ENCODE measurements around the gene LATS2.
A peak's percentile ranks its signal among the peaks of the same experiment; 100 is the strongest.
"Not testable (repeated sequence)": the region's sequence is repeated elsewhere in the genome, so short reads cannot be mapped to it uniquely, and the experiment has no call there.

LATS2 gene

GRCh38 chr13:20989656-20990321 is 71.6 kb downstream of the LATS2 start:
- DNase-seq, result no peak

DNA sequence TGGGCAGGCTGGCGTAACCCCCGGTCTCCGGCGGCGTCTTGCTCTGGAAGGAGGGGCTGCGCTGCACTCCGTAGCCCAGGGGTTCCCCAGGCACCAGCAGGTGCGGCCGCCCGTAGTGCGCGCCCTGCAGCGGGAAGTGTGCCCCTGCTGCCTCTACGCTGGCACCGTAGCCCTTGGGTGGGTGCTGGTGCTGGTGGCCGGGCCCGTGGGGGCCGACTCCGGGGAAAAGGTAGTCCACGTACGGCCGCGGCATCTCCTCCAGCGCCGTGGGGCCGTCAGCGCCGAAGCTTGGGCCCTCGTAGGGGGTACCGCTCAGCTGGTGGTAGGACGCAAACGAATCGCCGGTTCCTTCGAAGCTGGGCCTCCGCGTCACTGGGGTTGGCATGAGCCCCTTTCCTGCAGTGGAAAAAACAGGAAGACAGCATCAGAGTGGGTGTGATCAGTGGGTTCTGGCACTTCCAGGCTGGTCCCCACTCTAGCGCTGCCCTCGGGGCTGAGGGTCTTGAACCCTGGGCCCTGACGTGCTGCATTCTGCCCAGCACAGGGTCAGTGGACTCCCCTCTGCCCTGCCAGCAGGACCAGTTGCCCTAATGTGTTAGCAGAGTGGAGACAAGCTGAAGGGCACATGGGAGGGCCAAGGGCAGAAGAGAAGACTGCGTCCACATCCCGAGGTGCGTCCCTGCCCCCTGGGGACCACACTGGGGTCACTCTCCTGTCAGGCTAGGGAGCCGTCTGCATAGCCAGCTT is 72.3 kb downstream of the LATS2 start:
- DNase-seq, result no peak

DNA sequence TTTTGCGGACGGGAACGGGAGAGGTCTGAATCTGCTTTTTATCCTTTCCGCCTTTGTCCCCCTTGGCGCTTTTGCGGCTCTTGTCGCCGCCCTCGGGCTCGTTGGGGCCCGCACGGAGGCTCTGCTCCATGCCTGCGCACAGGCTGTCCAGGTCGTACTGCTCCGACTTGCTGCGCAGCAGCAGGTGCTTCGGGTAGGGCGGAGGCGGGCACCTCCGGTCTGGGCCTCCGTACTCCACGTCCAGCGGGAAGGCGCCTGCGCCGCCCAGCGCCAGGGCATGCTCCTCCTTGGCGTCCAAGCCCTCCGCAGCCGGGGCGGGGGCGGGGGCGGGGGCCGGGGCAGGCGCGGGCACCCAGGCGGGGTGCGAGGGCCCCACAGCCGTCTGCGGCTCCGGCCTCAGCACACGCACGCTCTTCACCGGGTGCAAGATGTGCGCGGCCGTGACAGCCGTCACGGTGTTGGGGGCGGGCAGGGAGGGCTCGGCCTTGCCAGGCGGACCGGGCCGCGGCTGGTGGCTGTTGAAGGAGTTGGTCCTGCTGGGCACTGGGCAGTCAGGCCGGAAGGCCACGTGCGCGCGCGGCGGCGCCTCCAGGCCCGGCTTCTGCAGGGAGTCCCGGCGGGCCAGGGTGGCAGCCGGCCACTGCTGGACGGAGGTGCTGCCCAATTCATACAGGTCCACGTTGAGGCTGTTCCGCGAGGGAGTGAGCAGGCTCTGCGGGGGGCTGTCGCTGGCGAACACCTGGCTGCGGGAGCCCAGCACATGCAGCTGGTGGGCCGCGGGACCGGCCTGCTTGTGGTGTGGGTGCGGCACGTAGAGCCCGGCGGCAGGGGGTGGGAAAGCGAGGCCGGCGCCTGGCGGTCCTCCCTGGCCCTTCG is 73.1 kb downstream of the LATS2 start:
- DNase-seq, result no peak

DNA sequence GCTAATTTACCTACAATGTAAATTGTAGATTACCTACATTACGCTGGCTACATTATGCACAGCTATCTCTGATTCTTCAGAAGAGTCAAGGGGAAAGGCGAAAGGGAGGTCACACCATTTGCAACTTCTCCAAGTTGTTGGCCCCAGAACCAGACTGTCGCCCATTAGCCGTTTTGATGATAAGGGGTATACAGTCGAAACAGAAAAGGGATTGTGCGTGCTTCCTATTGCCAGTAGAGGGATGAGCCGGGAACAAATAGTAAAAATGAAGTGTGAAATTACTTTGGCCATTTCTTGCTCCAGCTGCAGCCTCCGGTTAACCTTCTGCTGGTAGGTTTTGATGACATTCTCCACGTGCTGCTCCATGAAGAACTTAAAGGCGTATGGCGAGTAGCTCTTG is 73.8 kb downstream of the LATS2 start:
- DNase-seq, result no peak

GRCh38 chr13:20984879-20985278 is 76.5 kb downstream of the LATS2 start:
- no peak for DNase-seq

GRCh38 chr13:20983386-20983785 is 78.0 kb downstream of the LATS2 start:
- no peak for DNase-seq

DNA sequence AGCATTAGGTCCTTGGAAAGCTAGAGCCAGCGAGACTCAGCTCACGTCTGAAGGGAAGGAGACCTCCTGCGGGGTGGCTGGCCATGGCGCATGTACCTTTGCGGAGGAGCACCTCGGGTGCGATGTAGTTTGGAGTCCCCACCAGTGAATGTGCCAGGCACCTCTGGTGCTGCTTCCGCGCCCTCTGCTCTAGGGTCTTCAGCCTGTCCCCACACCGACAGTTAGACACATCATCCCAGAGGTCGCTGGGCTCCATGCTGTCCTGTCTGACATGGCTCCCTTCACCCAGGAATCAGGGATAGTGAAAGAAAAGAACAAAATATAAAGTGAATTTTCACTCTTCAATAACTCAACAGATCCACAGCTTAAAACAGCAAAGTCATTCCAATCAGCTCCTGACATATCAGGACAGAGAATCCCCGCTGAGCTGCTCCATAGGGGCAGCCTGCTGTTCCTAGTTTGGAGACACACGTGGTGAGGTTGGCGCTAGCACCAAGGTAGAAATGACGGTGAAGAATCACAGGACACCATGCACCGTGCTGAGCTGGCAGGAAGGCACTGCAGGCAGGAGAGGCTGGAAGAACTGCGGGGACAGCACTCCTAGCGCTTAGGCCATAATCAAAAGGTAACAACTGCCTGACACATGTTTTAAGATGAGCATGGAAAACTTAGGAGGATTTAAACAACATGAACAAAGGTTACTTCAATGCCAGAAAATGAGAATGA is 79.9 kb downstream of the LATS2 start:
- no peak for DNase-seq

- DNase-seq, result no peak
These were observed 80.5 kb downstream of the LATS2 start for GRCh38 chr13:20980899-20981298.

- no peak for DNase-seq
These were observed 81.0 kb downstream of the LATS2 start for GRCh38 chr13:20980430-20980829.

DNA sequence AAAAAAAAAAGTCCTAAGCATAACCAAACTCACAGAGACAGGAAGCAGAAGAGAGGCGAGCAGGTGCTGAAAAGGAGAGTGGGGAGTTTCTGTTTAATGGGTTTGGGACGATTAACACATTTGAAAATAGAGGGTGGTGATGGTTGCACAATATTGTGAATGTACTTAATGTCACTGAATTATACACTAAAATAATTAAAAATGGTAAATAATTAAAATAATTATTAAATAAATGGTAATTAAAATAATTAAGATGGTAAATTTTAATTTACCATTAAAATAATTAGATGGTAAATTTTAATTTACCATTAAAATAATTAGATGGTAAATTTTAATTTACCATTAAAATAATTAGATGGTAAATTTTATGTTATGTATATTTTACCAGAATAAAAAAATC is 84.0 kb downstream of the LATS2 start:
- no peak for DNase-seq

DNA sequence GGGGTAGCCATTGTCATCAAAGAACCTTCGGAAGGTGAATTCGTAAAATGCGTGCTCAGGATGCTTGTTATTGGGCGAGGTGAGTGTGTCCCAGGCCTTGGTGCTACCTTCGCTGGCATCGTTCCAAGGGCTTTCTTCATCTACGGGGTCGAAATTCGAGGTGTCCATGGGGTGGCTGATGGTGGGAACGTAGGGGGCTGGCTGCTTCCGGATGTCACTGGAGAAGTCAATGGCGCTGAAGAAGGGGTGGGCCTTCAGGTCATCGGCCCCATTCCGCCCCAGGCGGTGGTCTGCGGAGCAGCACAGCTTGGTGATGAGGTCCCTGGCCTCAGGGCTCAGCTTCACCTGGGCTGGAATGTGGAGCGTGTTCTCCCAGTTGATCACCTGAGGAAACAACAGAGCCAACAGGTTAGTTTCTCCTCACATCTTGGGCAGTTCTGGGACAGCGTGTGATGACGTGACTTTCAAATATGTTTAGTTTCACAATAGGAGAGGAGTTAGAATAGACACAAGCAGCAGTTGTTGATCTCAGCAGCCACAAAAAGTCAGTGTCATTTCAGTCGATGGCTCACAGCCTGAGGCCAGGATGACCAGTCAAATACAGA is 86.3 kb downstream of the LATS2 start:
- DNase-seq, result no peak

DNA sequence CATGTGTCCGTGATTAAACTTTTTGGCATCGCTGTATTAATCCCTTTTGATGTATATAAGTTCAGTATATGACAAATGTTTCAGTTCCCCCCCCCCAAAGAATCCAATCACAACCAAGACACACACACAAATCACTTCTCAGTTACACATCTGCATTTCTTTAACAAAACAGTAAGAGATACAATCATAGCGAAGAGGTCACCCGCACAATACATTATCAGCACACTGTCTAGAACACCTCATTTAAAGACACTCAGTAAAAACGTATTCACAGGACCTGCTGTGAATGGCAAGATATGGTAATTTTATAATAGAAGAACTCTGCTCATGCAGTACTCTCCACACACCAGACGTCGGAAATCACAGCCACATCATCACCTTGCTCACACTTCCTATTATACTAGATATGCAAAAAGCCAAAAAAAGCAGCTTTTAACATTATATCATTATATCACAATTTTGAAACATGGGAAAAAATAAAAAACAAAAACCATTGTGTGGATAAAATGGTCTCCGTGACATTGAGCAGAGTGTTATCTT is 87.4 kb downstream of the LATS2 start:
- DNase-seq, result no peak

- no peak for DNase-seq
These were observed 88.7 kb downstream of the LATS2 start for GRCh38 chr13:20972731-20973130.

- DNase-seq, result no peak
These were observed 92.2 kb downstream of the LATS2 start for GRCh38 chr13:20969182-20969581.

- no peak for DNase-seq
These were observed 92.6 kb downstream of the LATS2 start for GRCh38 chr13:20968745-20969144.

- no peak for DNase-seq
These were observed 94.0 kb downstream of the LATS2 start for GRCh38 chr13:20967340-20967739.

GRCh38 chr13:20964904-20965303 is 96.5 kb downstream of the LATS2 start:
- no peak for DNase-seq

DNA sequence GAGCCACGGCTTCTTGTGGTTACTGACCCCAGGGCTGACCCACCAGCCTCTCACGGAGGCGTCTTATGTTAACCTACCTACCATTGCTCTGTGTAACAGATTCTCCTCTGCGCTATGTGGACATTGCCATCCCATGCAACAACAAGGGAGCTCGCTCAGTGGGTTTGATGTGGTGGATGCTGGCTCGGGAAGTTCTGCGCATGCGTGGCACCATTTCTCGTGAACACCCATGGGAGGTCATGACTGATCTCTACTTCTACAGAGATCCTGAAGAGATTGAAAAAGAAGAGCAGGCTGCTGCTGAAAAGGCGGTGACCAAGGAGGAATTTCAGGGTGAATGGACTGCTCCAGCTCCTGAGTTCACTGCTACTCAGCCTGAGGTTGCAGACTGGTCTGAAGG is 99.7 kb downstream of the LATS2 start:
- not testable (repeated sequence) for DNase-seq

DNA sequence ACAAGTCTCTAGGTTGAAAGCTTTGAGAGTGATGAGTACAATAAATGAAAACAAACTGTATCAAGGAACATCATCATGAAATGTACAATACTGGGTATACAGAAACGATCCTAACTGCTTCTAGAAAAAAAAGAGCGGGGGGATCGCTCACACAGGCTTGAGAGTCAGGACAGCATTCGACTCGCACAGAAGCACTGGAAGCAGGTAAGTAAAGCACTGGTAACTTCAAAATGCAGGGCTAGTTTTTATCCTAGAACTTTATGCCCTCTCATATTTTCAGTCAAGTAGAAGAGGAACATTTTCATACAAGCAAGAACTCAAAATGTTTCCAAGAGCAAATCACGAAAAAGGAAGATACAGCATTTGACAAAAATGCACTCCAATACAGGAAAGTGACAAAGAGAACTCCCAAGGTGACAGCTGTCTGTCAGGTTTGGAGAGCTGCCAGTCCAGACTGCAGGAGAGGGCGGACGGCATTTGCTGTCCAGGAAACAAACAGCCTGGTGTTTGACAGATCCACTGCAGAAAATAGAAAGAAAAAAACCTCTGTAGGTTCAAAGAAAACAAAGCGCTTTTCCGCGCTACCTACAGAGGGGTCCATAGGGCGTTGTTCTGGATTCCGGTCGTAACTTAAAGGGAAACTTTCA is 100.6 kb downstream of the LATS2 start:
- peak; percentile 41 for DNase-seq

- not testable (repeated sequence) for DNase-seq
These were observed 104.3 kb downstream of the LATS2 start for GRCh38 chr13:20957049-20957620.

- no peak for DNase-seq
These were observed 105.9 kb downstream of the LATS2 start for GRCh38 chr13:20955496-20955895.
